H54 (cell line): ENCODE measurements around the gene ALDH3A1.
"Not testable (repeated sequence)": the region's sequence is repeated elsewhere in the genome, so short reads cannot be mapped to it uniquely, and the experiment has no call there.

ENCODE experiments used
- DNase-seq: peaks from one replicate; pipeline ENCODE4 v3.0.0; 2011; ENCODE audit warnings: low spot score, mixed read lengths; ENCODE audit not compliant: insufficient read length
- FAIRE-seq: peaks from 3 replicates; lab custom pipeline; 2011; peaks lifted over from hg19 to GRCh38; lab: Jason Lieb, UNC
- POLR2A ChIP-seq: IDR thresholded peaks from 2 replicates; pipeline ENCODE4 v1.6.1; 2011; ENCODE audit warnings: low read depth, mild to moderate bottlenecking, low read length

The ALDH3A1 gene

DNA sequence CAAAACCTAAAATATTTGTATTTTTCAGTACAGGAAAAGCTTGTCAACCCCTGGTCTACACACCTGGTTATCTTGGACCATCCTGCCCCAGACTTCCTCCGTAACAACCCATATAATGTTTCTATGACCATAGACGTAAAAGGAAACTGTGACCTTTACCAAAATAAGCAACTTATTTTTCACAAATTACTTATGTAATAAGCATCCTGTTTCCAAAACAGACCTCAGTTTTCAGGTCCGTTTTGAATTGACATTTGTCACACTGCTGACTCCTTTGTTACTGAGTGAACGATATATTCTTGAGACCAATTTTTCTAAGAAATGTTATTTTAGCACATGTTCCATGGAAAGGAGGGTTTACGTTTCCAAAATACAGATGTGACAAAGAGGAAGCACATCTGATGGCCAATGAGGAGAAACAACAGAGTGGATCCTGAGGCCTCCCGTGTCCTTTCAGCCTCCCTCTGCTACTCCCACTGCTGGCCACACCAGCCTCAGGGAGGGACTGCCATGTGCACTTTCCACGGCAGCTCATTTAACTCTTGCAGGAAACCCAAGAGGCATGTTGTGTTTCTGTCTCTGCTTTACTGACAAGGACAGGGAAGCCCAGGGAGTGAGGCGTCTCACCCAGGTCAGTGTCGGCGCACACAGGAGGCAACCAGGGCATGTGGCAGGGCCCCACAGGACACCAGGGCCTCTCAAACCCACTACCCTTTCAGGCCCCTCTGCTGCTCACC lies 20.1 kb upstream of the ALDH3A1 start:
- TF ChIP-seq POLR2A, result no peak
- no peak for DNase-seq
- no peak for FAIRE-seq

DNA sequence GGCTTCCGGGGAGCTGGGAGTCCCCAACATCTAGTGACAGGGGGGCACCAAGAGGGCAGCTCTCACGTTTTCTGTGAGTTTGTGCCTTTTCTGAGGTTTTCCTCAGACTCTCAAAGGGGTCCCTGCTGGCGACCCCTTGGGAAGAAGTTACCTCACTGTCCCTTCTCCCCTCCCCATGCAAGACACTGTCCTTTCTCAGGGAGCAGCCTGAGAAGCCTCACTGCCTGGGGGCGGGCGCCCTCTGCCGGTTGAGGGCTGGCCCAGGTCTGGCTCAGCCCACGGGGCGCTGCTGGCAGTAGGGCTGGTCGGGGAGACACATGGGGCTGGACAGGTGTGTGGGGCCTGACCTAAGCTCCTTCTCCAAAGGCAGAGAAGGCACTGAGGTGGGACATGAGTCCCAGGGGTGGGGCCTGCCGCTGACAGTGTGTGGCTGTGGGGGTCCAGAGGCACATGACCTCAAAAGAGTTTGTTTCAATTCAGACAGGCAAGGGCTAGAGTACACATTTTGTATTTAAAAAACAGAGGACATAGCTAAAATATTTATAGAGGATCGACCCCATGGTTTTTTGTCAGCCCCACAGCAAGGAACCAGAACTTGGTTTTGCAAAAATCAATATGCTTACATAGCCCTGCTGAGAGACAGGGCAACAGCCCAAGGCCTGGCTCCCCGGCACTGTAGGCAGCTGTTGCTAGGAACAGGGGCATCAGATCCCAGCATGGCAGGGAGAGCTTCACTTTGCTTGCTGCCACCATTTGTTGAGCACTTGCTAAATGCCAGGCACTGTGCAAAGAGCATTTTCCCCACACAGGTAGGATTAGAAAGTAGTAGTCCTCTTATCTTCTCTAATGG lies 18.5 kb upstream of the ALDH3A1 start:
- no peak for TF ChIP-seq POLR2A
- no peak for FAIRE-seq

DNA sequence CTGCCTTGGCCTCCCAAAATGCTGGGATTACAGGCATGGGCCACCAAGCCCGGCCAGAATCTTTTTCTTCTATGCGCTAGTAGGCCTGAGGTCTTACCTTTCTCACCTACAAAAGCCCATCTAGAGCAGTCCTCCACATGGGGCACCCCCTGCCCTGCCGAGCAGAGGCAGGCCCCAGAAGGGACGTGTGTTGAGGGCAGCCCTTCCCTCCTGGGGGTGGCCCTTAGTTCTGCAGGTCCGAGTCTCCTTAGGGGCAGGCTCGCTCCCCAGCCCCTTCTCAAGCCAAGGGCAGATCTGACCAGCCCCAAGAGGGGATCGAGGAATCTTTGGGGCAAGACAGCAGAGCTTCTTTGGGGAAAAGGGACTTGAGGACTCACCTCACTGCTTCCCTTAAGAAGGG lies 17.9 kb upstream of the ALDH3A1 start:
- DNase-seq (no peak), FAIRE-seq (no peak)
- no peak for TF ChIP-seq POLR2A

More for the DNA sequence above, 18.5 kb upstream of the ALDH3A1 start:
- DNase-seq, result peak; percentile 93

DNA sequence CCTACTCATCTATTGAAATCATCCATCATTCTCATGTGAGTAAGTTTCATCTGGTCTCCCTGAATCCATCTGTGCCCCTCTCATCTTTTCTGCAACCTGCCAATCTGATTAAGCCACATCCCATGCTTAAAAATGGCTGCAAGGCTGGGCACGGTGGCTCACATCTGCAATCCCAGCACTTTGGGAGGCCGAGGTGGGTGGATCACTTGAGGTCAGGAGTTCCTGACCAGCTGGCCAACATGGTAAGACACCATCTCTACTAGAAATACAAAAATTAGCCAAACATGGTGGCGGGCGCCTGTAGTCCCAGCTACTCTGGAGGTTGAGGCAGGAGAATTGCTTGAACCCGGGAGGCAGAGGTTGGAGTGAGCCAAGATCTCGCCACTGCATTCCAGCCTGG lies 15.9 kb upstream of the ALDH3A1 start:
- not testable (repeated sequence) for FAIRE-seq, DNase-seq

DNA sequence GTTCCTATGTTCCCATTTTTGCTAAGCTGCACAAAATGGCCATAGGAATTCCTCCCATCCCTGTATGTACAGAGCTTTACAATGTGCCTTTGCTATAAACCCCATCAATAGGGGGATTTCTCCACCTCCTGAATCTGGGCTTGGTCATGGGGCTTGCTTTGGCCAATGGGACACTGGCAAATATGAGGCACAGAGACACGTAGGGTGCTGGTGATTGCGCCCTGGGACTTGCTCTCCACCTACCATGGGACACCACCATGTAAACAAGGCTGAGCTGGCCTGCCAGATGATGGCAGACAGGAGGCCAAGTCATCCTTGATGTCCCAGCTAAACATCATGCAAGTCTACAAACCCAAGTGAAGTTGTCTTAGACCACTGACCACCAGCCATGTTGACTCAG lies 15.3 kb upstream of the ALDH3A1 start:
- FAIRE-seq, result no peak

DNA sequence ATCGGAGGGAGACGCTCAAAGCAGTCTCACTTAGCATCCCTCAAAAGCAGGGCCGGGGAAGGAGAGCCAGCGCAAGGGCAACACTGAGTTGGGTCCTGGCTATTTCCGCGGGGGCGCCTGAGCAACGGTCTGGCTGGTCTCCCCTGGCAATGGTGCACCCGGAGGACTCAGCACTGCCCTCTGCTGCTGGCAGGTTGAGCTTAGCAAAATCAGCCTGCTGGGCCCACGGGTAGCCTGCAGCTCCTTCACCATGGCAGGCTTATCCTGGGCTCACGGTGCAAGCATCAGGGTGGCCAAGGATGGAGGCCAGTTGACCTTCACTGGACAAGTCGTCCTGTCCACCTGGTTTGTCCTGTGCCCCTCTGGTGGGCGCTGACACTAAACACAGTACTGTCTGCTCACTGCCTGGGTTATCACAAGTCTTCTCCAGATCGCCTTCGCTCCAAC lies 14.4 kb upstream of the ALDH3A1 start:
- FAIRE-seq, result no peak
- DNase-seq, result peak; percentile 83
- TF ChIP-seq POLR2A, result no peak

More for the DNA sequence above, 15.3 kb upstream of the ALDH3A1 start:
- no peak for TF ChIP-seq POLR2A
- DNase-seq, result no peak

DNA sequence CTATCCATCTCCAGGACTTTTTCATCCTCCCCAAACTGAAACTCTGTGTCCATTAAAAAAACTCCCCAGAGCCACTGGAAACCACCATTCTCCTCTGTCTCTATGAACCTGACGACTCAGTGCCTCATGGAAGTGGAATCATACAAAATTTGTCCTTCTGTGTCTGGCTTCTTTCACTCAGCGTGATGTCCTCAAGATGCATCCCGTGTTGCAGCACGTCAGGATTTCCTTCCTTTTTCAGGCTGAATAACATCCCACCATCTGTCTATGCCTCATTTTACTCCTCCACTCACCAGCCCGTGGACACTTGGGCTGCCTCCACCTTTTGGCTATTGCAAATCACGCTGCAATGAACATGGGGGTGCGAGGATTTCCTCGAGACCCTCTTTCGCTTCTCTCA lies 12.6 kb upstream of the ALDH3A1 start:
- FAIRE-seq, result no peak
- no peak for TF ChIP-seq POLR2A
- DNase-seq, result no peak

DNA sequence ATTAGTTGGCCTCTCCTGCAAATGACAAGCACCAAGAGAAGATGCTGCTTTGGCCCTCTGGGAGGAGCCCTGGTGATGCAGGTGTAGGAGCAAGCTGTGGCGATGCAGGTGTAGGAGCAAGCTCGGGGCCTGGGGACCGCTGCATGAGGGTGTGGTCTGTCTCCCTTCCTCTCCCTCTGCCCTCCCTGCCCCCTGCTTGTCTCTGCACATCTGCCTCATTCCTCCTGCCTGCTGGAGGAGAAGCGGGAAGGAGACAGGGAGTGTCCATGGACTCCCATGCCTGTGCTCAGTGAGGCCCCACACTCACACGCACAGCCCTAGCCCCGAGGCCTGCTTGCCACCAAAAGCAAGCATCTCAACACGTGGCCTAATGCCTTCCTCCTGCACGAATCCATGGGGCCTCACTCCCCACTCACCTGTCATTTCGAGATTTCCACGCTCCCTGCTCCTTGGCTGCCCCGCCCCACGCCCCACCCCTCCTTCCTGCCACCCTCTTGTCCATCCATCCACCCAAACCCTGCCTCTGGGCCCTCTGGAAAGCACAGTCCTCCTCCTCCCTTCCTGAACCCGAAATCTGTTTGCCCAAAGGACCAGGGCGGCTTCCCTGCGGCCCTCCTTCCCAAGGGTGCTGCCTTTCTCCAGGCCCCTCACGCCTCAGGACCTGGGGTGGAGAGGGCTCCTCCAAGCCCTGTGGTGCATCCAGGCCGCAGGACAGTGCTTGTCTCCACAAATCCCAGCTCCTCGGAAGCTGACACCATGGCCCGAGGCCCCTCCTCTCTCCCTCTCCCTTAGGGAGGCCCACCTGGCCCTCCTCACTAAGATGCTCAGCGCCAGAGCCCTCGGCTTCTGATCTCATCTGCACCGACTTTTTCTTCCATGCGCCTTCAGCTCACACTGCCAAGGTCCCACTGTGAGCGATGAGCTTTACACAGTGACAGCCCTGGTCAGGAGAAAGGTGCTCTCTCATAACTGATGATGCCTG lies 11.8 kb upstream of the ALDH3A1 start:
- DNase-seq, result no peak
- TF ChIP-seq POLR2A, result no peak
- no peak for FAIRE-seq

DNA sequence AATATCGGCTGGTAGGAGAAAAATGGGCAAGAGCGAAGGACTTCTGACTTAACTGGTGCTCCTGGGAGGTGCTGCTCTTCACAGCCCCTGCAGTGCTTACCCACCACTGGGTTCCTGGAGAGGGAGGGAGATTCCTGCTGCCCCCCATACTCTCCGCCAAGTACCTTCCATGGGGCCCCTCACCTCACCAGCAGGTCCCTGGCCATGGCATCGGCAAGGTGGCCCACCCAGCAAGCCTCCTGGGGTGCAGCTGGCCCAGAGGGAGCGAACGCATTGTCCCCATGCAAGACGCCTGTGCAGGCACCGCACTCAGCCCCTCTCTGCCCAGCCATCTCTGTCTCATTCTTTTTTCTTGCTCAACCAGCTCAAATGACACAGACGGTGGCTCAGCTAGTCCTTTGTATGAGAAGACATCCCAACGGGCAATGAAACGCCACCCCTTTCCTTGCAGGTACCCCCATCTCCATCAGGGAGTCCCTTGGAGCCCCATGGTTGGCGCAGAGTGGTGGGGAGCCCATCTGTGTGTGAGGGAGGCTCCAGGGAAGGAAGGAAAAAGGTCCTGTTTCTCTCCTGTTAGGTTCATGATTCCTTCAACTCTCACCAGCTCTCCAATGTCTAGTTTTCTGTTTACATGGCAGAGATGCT lies 9.6 kb upstream of the ALDH3A1 start:
- TF ChIP-seq POLR2A, result no peak
- DNase-seq, result no peak
- no peak for FAIRE-seq

DNA sequence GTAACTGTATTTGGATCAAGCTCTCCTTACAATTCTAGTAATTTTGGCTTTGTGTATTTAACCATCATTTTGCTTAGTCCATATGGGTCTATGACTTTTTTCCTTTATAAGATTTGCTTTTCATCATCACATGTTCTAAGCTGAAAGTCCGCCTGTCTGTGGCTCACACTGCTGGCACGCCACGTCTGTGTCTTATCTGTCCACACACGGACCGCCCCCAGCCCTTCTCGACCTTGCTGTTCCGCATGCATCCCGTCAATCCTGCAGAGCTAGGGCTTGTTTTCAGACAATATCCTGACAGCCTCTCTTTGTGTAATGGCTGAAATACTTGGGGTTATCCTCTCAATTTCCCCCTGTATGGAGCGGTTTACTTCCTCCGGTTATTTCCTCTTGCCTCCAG lies 8.4 kb upstream of the ALDH3A1 start:
- TF ChIP-seq POLR2A, result no peak
- DNase-seq, result no peak
- no peak for FAIRE-seq

DNA sequence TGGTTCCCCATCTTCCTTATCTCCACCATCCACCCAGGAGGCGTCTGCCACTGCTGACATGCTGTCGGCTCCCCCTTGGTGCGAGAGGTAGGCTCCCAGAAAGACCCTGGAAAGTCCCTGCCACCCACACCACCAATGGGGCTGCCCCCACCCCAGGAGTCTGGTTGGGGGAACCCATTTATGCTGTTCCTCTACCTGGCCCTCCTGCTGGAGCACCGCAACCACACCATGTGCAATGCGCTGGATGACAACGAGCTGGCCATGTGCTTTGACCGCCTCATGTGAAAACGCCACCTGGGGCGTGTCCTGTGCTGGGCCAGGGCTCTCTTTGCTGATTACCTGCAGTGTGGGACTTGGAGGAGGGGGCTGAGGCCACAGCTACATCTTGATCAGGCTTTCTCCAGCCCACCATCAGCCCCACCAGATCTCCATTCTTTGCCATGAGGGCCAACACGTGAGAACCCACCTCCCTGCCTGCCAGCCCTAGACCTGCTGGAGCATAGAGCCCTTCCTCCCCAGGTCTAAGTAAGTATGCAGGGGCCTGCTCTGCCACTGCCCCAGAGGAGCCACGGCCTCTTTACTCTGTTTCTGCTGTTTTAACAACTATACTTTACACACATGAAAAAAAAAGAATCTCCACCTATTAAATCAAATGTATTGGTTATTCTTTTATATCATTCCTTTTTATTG lies 7.9 kb upstream of the ALDH3A1 start:
- FAIRE-seq, result no peak
- no peak for TF ChIP-seq POLR2A
- DNase-seq, result no peak

DNA sequence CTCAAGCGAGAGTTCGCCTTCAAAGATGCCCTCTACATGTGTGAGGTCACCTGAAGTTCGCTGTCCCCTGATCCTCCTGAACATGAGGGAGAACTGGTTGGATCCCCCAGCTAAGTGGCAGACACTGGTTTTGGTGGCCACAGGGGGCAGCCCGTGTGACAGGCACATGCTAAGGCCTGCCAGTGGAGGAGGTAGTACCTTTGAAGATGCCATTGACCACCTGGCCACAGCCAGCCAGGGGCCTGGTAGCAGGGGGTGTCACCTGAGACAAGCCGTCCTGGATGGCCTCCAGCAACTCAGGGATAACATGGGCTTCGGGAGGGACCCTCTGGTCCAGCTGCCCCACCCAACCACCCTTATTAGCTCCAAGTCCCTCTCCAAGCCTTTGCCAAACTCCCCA lies 7.3 kb upstream of the ALDH3A1 start:
- TF ChIP-seq POLR2A, result no peak
- no peak for FAIRE-seq
- DNase-seq, result no peak
